Lower leg skin (tissue), 3 donors: ENCODE results near the gene KCNJ6.

Experiments used
- CTCF ChIP-seq, 3 donors: fragments of 450-650 bp; IDR thresholded peaks; one replicate each; pipeline ENCODE4 v1.5.1; 2016; ENCODE audit warnings: antibody characterized with exemption in 3 of 3, mild to moderate bottlenecking in 3 of 3, moderate library complexity in 2 of 3
- POLR2A ChIP-seq, 2 donors: fragments of 450-650 bp; IDR thresholded peaks; one replicate each; pipeline ENCODE4 v1.6.1; 2016 to 2017; ENCODE audit warnings: antibody characterized with exemption in 2 of 2, mild to moderate bottlenecking in 1 of 2, moderate library complexity in 1 of 2

DNA sequence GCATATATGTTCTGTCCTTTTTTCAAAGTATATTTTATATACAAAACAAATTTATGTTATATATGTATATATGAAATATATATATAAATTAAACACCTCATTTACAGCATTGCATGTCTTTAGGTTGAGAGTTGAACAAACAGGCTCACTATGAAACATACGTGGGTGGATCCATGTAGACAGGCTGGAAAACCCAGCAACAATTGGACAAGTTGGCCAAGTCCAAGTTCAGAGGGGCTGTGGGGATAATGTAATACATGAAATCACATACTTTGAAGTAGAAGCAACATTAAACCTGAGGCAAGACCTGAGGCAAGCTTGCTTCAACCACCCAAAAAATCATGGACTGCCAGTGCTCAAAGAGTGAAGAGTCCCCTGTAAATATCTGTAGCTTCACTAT is 39.7 kb downstream of the KCNJ6 start:
- no peak for TF ChIP-seq CTCF (IDR thresholded peaks at IDR 0.05)
- no peak for TF ChIP-seq POLR2A (IDR thresholded peaks at IDR 0.05)
